MM.1S (cell line): ENCODE data around the gene PDE1A.

Experiments
- DNase-seq: peaks from one replicate; pipeline ENCODE4 v3.0.0-alpha.2; 2015
- H2AFZ ChIP-seq: fragments of 300-600 bp; sonication (generic); 2 replicates; pipeline ENCODE4 v1.6.0; 2016; ENCODE audit warnings: antibody characterized with exemption, low read length
- H3F3A ChIP-seq: fragments of 300-600 bp; sonication (generic); 2 replicates; pipeline ENCODE4 v1.6.1; 2016; ENCODE audit warnings: mild to moderate bottlenecking, antibody characterized with exemption, low read length, moderate library complexity, mixed read lengths; ENCODE audit not compliant: insufficient read depth
- H3K27ac ChIP-seq: fragments of 300-600 bp; sonication (generic); 2 replicates; pipeline ENCODE4 v1.5.1; 2016; ENCODE audit warnings: mild to moderate bottlenecking, low read length
- H3K27me3 ChIP-seq: fragments of 300-600 bp; sonication (generic); replicated peaks from 2 replicates; pipeline ENCODE4 v1.6.0; 2016; ENCODE audit warnings: low read length; ENCODE audit not compliant: insufficient read depth
- H3K36me3 ChIP-seq: fragments of 300-600 bp; sonication (generic); replicated peaks from 2 replicates; pipeline ENCODE4 v1.6.1; 2016; ENCODE audit warnings: mild to moderate bottlenecking, low read length, mixed read lengths; ENCODE audit not compliant: insufficient read depth
- H3K4me1 ChIP-seq: fragments of 300-600 bp; sonication (generic); 2 replicates; pipeline ENCODE4 v1.6.1; 2016; ENCODE audit warnings: low read length, mixed read lengths
- H3K4me2 ChIP-seq: fragments of 300-600 bp; sonication (generic); 2 replicates; pipeline ENCODE4 v1.6.0; 2016; ENCODE audit warnings: low read depth, low read length
- H3K4me3 ChIP-seq: fragments of 300-600 bp; sonication (generic); 2 replicates; pipeline ENCODE4 v1.5.1; 2016; ENCODE audit warnings: low read length, mixed read lengths
- H3K79me2 ChIP-seq: fragments of 300-600 bp; sonication (generic); 2 replicates; pipeline ENCODE4 v1.6.1; 2016; ENCODE audit warnings: mixed run types, low read length, mixed read lengths
- H3K9ac ChIP-seq: fragments of 300-600 bp; sonication (generic); 2 replicates; pipeline ENCODE4 v1.6.1; 2016; ENCODE audit warnings: low read length, mixed read lengths
- H3K9me2 ChIP-seq: fragments of 300-600 bp; sonication (generic); replicated peaks from 2 replicates; pipeline ENCODE4 v1.6.1; 2016; ENCODE audit warnings: mild to moderate bottlenecking, low read length, mixed read lengths; ENCODE audit not compliant: insufficient read depth
- H3K9me3 ChIP-seq: fragments of 300-600 bp; sonication (generic); replicated peaks from 2 replicates; pipeline ENCODE4 v1.6.1; 2016; ENCODE audit warnings: mild to moderate bottlenecking, low read length, mixed read lengths; ENCODE audit not compliant: insufficient read depth
- H4K20me1 ChIP-seq: fragments of 300-600 bp; sonication (generic); 2 replicates; pipeline ENCODE4 v1.6.1; 2016; ENCODE audit warnings: mild to moderate bottlenecking, low read length, moderate library complexity, mixed read lengths; ENCODE audit not compliant: insufficient read depth
- EZH2 ChIP-seq: fragments of 300-600 bp; sonication (generic); optimal IDR thresholded peaks from 2 replicates; pipeline ENCODE3; 2017; ENCODE audit warnings: low read depth, mild to moderate bottlenecking, antibody characterized with exemption, low read length, mixed read lengths
- EZH2phosphoT487 ChIP-seq: fragments of 300-600 bp; sonication (generic); IDR thresholded peaks from 2 replicates; pipeline ENCODE4 v1.6.1; 2018; ENCODE audit warnings: antibody characterized with exemption, low read length
- TF ChIP-seq, protein P1 (sequence below): fragments of 300-600 bp; sonication (generic); IDR thresholded peaks from 2 replicates; pipeline ENCODE4 v1.5.1; 2016; ENCODE audit warnings: antibody characterized with exemption, low read length, mixed read lengths

The PDE1A gene

GRCh38 chr2:182241936-182242335, 184.9 kb downstream of the PDE1A start:
- no peaks in the 10 kb centered on the region for H3K9me2 ChIP-seq
- H3K4me1 ChIP-seq, result peaks cover 4% of the 10 kb centered on the region; the same call in 1 of the 2 replicates
- H2AFZ ChIP-seq, result no peak overlapping the region
- H3K9ac ChIP-seq, result no peak overlapping the region
- no peaks in the 10 kb centered on the region for H3K36me3 ChIP-seq
- H3F3A ChIP-seq, result no peaks in the 10 kb centered on the region
- no peaks in the 10 kb centered on the region for H4K20me1 ChIP-seq
- no peak overlapping the region for H3K4me2 ChIP-seq
- no peak overlapping the region for H3K4me3 ChIP-seq
- H3K79me2 ChIP-seq, result no peaks in the 10 kb centered on the region
- H3K27ac ChIP-seq, result no peak overlapping the region
- H3K27me3 ChIP-seq, result no peaks in the 10 kb centered on the region
- no peaks in the 10 kb centered on the region for H3K9me3 ChIP-seq
- TF ChIP-seq, protein P1, sequence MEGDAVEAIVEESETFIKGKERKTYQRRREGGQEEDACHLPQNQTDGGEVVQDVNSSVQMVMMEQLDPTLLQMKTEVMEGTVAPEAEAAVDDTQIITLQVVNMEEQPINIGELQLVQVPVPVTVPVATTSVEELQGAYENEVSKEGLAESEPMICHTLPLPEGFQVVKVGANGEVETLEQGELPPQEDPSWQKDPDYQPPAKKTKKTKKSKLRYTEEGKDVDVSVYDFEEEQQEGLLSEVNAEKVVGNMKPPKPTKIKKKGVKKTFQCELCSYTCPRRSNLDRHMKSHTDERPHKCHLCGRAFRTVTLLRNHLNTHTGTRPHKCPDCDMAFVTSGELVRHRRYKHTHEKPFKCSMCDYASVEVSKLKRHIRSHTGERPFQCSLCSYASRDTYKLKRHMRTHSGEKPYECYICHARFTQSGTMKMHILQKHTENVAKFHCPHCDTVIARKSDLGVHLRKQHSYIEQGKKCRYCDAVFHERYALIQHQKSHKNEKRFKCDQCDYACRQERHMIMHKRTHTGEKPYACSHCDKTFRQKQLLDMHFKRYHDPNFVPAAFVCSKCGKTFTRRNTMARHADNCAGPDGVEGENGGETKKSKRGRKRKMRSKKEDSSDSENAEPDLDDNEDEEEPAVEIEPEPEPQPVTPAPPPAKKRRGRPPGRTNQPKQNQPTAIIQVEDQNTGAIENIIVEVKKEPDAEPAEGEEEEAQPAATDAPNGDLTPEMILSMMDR, result no peak
- DNase-seq, result no peak

DNA sequence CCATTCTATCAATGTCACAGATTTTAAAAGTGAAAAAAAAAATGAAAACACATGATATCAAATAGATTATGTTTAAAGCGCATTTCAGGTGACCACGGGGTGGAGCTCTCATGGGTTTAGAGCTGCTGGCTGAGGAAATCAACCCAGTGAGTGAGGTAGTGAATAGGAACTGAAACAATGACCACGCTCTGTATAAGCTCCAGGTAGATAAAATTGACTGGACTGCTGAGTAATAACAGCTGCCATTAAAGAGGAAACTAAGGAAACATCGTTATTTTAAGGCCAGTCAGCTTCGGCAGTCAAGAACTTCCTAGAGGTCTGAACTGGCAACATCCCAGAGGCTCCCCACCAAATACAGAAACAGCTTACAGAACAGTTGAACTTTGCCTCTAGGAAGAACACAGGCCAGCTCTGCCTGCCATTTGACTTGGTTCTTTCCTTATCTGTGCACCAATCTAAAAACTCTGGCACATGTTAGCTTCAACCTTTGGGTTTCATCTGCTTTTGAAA, 185.9 kb downstream of the PDE1A start:
- H3K4me1 ChIP-seq, result peaks cover 4% of the 10 kb centered on the region; the same call in 1 of the 2 replicates
- H3K27me3 ChIP-seq, result no peaks in the 10 kb centered on the region
- DNase-seq, result peak; percentile 86
- peak overlapping the region; percentile 28; the same call in 1 of the 2 replicates for H3K4me3 ChIP-seq
- H3K9me2 ChIP-seq, result no peaks in the 10 kb centered on the region
- H3K9ac ChIP-seq, result no peak overlapping the region
- H3F3A ChIP-seq, result no peaks in the 10 kb centered on the region
- H3K9me3 ChIP-seq, result no peaks in the 10 kb centered on the region
- TF ChIP-seq, protein P1, result peak; percentile 80
- no peak for TF ChIP-seq EZH2phosphoT487
- TF ChIP-seq EZH2, result no peak
- H3K27ac ChIP-seq, result no peak overlapping the region; the same call in 1 of the 2 replicates
- H3K79me2 ChIP-seq, result no peaks in the 10 kb centered on the region
- no peaks in the 10 kb centered on the region for H3K36me3 ChIP-seq
- no peaks in the 10 kb centered on the region for H4K20me1 ChIP-seq
- H2AFZ ChIP-seq, result peak overlapping the region; percentile 67
- H3K4me2 ChIP-seq, result peak overlapping the region; percentile 71

DNA sequence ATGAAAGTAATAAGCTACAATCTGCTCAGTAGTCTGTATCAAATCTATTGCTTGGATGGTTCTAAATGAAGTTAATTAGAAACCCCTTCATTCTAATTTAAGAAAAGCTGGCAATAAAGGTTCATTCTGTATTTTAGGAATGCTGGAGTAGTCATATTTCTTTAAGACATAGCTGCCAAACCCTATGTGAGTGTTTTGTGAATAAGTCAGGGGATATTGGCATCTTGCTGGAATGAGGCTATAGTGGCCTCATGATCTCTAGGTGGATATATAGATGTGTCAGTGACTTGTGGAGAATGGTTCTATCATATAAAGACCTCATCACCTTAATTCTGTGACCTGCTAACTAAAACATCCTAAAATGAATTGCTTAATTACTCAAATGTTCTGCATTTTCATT, 196.3 kb downstream of the PDE1A start:
- Histone ChIP-seq H3K27me3 (no peaks in the 10 kb centered on the region), H3K9me3 (no peaks in the 10 kb centered on the region), H3F3A (no peaks in the 10 kb centered on the region), H3K4me1 (no peaks in the 10 kb centered on the region), H3K27ac (no peak overlapping the region), H3K36me3 (no peaks in the 10 kb centered on the region), H3K9me2 (no peaks in the 10 kb centered on the region), H4K20me1 (no peaks in the 10 kb centered on the region), H3K4me3 (no peak overlapping the region), H3K9ac (no peak overlapping the region), H3K4me2 (no peak overlapping the region), H3K79me2 (no peaks in the 10 kb centered on the region), H2AFZ (no peak overlapping the region)
- no peak for DNase-seq
- TF ChIP-seq, protein P1, result no peak
- no peak for TF ChIP-seq EZH2phosphoT487
- TF ChIP-seq EZH2, result no peak
